ENCODE measurements around the gene CTIF. TPM values are rescaled to one million over a fixed set of nuclear protein-coding genes. Genes with fewer than 3 reads are reported as not detected.

The CTIF gene
- total RNA-seq, 2 experiments from 2014 or later, result 0.06 to 0.38 TPM

GRCh38 chr18:48860269-48861180 is 321.7 kb downstream of the CTIF start:
- Histone ChIP-seq H3K4me2 (ENCODE audit: low read length) (no peak overlapping the region), H3K36me3 (ENCODE audit: insufficient read depth, low read length) (no peaks in the 10 kb centered on the region), H3K9me2 (ENCODE audit: insufficient read depth, low read length) (no peaks in the 10 kb centered on the region), H3K4me1 (ENCODE audit: insufficient read depth, low read length, poor library complexity, severe bottlenecking) (no peaks in the 10 kb centered on the region), H3K9me3 (ENCODE audit: low read length) (no peaks in the 10 kb centered on the region), H3K27ac (ENCODE audit: low read depth, low read length, poor library complexity, severe bottlenecking) (no peak overlapping the region), H2AFZ (ENCODE audit: low read length) (no peak overlapping the region), H3K4me3 (ENCODE audit: low read depth, low read length, poor library complexity, severe bottlenecking) (no peak overlapping the region), H4K20me1 (ENCODE audit: insufficient read depth, low read length) (no peaks in the 10 kb centered on the region), H3K79me2 (ENCODE audit: insufficient read depth, low read depth, low read length) (no peaks in the 10 kb centered on the region)
- intact Hi-C loops (cut with micrococcal nuclease; ENCODE audit: unreplicated experiment), result no loop called here
- ChIA-PET CTCF (ENCODE audit: unreplicated experiment) (no interaction called here), POLR2A (interaction anchor here (0.6 kb wide), 1 partner anchor 8 kb away, joined by 4 read pairs; no protein-coding TSS in a partner anchor)
- no peak for TF ChIP-seq EZH2phosphoT487 (IDR thresholded peaks at IDR 0.05; ENCODE audit: borderline replicate concordance, low read depth, low read length)
- TF ChIP-seq, protein P1, sequence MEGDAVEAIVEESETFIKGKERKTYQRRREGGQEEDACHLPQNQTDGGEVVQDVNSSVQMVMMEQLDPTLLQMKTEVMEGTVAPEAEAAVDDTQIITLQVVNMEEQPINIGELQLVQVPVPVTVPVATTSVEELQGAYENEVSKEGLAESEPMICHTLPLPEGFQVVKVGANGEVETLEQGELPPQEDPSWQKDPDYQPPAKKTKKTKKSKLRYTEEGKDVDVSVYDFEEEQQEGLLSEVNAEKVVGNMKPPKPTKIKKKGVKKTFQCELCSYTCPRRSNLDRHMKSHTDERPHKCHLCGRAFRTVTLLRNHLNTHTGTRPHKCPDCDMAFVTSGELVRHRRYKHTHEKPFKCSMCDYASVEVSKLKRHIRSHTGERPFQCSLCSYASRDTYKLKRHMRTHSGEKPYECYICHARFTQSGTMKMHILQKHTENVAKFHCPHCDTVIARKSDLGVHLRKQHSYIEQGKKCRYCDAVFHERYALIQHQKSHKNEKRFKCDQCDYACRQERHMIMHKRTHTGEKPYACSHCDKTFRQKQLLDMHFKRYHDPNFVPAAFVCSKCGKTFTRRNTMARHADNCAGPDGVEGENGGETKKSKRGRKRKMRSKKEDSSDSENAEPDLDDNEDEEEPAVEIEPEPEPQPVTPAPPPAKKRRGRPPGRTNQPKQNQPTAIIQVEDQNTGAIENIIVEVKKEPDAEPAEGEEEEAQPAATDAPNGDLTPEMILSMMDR (conservative IDR thresholded peaks at IDR 0.05; ENCODE audit: low read length), result no peak
- no peak for DNase-seq (ENCODE audit: low spot score)
- no TSS peak for BruUV-seq (replicated peaks)

DNA sequence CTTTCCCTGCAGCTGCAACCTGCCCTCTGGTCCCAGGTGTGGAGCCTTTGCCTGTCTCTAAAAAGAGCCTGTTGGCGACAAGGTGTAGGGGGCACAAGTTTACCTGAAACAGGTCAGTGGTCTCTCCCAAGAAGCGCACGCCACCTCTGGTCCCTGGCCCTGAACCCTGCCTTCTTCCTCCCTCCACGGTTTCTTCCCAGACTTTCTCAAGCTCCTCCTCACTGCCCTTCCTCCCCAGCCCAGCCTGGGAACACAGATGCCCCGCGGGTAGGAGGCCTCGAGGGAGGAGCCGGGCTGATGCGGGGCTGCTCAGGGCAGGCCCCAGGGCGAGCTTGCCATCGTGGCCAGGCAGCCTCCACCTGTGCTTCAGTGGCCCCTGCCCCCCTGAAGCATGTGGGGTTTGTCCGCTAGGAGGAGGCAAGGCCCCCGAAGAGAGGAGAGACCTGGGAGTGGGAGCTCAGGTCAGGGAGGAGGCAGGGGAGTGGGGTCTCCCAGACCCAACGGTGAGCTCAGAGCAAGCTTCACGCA is 322.4 kb downstream of the CTIF start:
- Histone ChIP-seq H2AFZ (ENCODE audit: low read length) (no peak overlapping the region), H3K4me2 (ENCODE audit: low read length) (no peak overlapping the region), H3K4me3 (ENCODE audit: low read depth, low read length, poor library complexity, severe bottlenecking) (no peak overlapping the region), H3K9me2 (ENCODE audit: insufficient read depth, low read length) (no peaks in the 10 kb centered on the region), H3K79me2 (ENCODE audit: insufficient read depth, low read depth, low read length) (no peaks in the 10 kb centered on the region), H3K9me3 (ENCODE audit: low read length) (no peaks in the 10 kb centered on the region), H3K27ac (ENCODE audit: low read depth, low read length, poor library complexity, severe bottlenecking) (no peak overlapping the region), H3K4me1 (ENCODE audit: insufficient read depth, low read length, poor library complexity, severe bottlenecking) (no peaks in the 10 kb centered on the region), H3K36me3 (ENCODE audit: insufficient read depth, low read length) (no peaks in the 10 kb centered on the region), H4K20me1 (ENCODE audit: insufficient read depth, low read length) (no peaks in the 10 kb centered on the region)
- POLR2A ChIA-PET, result no interaction called here
- CTCF ChIA-PET (ENCODE audit: unreplicated experiment), result no interaction called here
- BruUV-seq (replicated peaks), result no TSS peak
- intact Hi-C loops (cut with micrococcal nuclease; ENCODE audit: unreplicated experiment), result no loop called here
- TF ChIP-seq, protein P1 (conservative IDR thresholded peaks at IDR 0.05; ENCODE audit: low read length), result no peak
- no peak for TF ChIP-seq EZH2phosphoT487 (IDR thresholded peaks at IDR 0.05; ENCODE audit: borderline replicate concordance, low read depth, low read length)
- no peak for DNase-seq (ENCODE audit: low spot score)

- Histone ChIP-seq H3K4me1 (ENCODE audit: insufficient read depth, low read length, poor library complexity, severe bottlenecking) (no peaks in the 10 kb centered on the region), H3K9me2 (ENCODE audit: insufficient read depth, low read length) (no peaks in the 10 kb centered on the region), H3K4me3 (ENCODE audit: low read depth, low read length, poor library complexity, severe bottlenecking) (no peak overlapping the region), H3K9me3 (ENCODE audit: low read length) (no peaks in the 10 kb centered on the region), H3K79me2 (ENCODE audit: insufficient read depth, low read depth, low read length) (no peaks in the 10 kb centered on the region), H3K4me2 (ENCODE audit: low read length) (no peak overlapping the region), H2AFZ (ENCODE audit: low read length) (no peak overlapping the region), H3K36me3 (ENCODE audit: insufficient read depth, low read length) (no peaks in the 10 kb centered on the region), H3K27ac (ENCODE audit: low read depth, low read length, poor library complexity, severe bottlenecking) (no peak overlapping the region), H4K20me1 (ENCODE audit: insufficient read depth, low read length) (no peaks in the 10 kb centered on the region)
- intact Hi-C loops (cut with micrococcal nuclease; ENCODE audit: unreplicated experiment), result no loop called here
- ChIA-PET CTCF (ENCODE audit: unreplicated experiment) (no interaction called here), POLR2A (no interaction called here)
- TF ChIP-seq, protein P1 (conservative IDR thresholded peaks at IDR 0.05; ENCODE audit: low read length), result no peak
- TF ChIP-seq EZH2phosphoT487 (IDR thresholded peaks at IDR 0.05; ENCODE audit: borderline replicate concordance, low read depth, low read length), result no peak
- BruUV-seq (replicated peaks), result no TSS peak
- no peak for DNase-seq (ENCODE audit: low spot score)
These were observed 323.3 kb downstream of the CTIF start for GRCh38 chr18:48862132-48862531.

Data from OCI-LY7 (cell line).